DOHH2 (cell line): ENCODE data around the gene SDCCAG8.

ENCODE experiments used
- H3F3A ChIP-seq: fragments of 200-600 bp; sonication (generic), shearing (Covaris generic); 2 replicates; pipeline ENCODE4 v1.6.0; 2016; ENCODE audit warnings: antibody characterized with exemption, mild to moderate bottlenecking; ENCODE audit not compliant: control insufficient read depth, insufficient read depth
- H3K27ac ChIP-seq: fragments of 200-600 bp; sonication (generic); 2 replicates; pipeline ENCODE4 v1.5.1; 2014; ENCODE audit warnings: low read depth, mild to moderate bottlenecking, low read length, moderate library complexity
- H3K27me3 ChIP-seq: fragments of 200-600 bp; sonication (generic); 2 replicates; pipeline ENCODE4 v1.6.1; 2014; ENCODE audit warnings: mild to moderate bottlenecking, low read length, mixed read lengths; ENCODE audit not compliant: control insufficient read depth
- H3K36me3 ChIP-seq: fragments of 200-600 bp; sonication (generic); 2 replicates; pipeline ENCODE4 v1.6.1; 2014; ENCODE audit warnings: mild to moderate bottlenecking, low read length, moderate library complexity, mixed read lengths; ENCODE audit not compliant: control insufficient read depth
- H3K4me1 ChIP-seq: fragments of 200-600 bp; sonication (generic); 2 replicates; pipeline ENCODE4 v1.6.1; 2014; ENCODE audit warnings: mild to moderate bottlenecking, low read length, mixed read lengths; ENCODE audit not compliant: control insufficient read depth
- H3K4me2 ChIP-seq: fragments of 200-600 bp; sonication (generic); 2 replicates; pipeline ENCODE4 v1.6.0; 2014; ENCODE audit warnings: mild to moderate bottlenecking, low read length, moderate library complexity
- H3K4me3 ChIP-seq: fragments of 200-600 bp; sonication (generic); 2 replicates; pipeline ENCODE4 v1.5.1; 2014; ENCODE audit warnings: mild to moderate bottlenecking, low read length, mixed read lengths
- H3K79me2 ChIP-seq: fragments of 200-600 bp; sonication (generic); 2 replicates; pipeline ENCODE4 v1.6.1; 2014; ENCODE audit warnings: mild to moderate bottlenecking, low read length, mixed read lengths; ENCODE audit not compliant: control insufficient read depth
- H3K9me2 ChIP-seq: fragments of 200-600 bp; sonication (generic); replicated peaks from 2 replicates; pipeline ENCODE4 v1.6.1; 2014; ENCODE audit warnings: mild to moderate bottlenecking, low read length, mixed read lengths; ENCODE audit not compliant: control insufficient read depth
- H3K9me3 ChIP-seq: fragments of 200-600 bp; sonication (generic); 2 replicates; pipeline ENCODE4 v1.6.1; 2014; ENCODE audit warnings: antibody characterized with exemption, low read length, mixed read lengths; ENCODE audit not compliant: control insufficient read depth, insufficient read depth
- H4K20me1 ChIP-seq: fragments of 200-600 bp; sonication (generic); 2 replicates; pipeline ENCODE4 v1.6.0; 2014; ENCODE audit warnings: low read depth, mild to moderate bottlenecking, antibody characterized with exemption, low read length, moderate library complexity; ENCODE audit not compliant: control insufficient read depth, insufficient read depth
- EZH2phosphoT487 ChIP-seq: fragments of 200-600 bp; sonication (generic); IDR thresholded peaks from 2 replicates; pipeline ENCODE4 v1.6.1; 2017; ENCODE audit warnings: borderline replicate concordance, mild to moderate bottlenecking, antibody characterized with exemption, low read length, moderate library complexity, mixed read lengths
- TF ChIP-seq, protein P1 (sequence below): fragments of 200-600 bp; sonication (generic); IDR thresholded peaks from one replicate; pipeline ENCODE4 v1.5.1; 2014; ENCODE audit warnings: antibody characterized with exemption, mild to moderate bottlenecking, low read depth, low read length; ENCODE audit not compliant: poor library complexity, severe bottlenecking

The SDCCAG8 gene

DNA sequence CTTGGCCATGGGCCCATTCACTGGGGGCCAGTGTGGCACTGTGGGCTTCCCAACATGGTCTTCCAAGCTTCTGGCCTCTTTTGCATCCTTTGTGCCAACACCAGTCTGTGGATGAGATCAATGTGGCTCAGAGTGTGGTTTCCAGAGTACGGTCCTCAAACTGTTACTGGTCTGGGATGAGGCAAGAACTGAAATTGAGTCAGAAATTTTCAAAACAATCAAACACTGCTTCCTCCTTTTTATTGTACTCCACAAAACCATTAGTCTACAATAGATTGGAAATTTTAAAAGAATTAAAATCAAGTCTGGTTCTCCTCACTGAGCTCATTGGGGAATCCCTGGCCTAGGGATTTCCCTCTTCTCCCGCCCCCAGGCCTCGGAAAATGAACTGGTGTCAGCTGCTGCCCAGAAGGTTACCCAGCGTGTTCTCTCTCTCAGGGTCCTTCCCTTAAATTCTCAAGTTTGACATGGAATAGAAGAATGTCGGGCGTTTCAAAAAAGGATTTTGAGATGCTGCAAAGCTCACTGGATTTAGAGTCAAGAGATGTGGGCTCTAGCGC lies 222.0 kb downstream of the SDCCAG8 start:
- no peak overlapping the region for H3K4me2 ChIP-seq
- peaks cover 5% of the 10 kb centered on the region for H3K27me3 ChIP-seq
- no peak for TF ChIP-seq EZH2phosphoT487
- TF ChIP-seq, protein P1, sequence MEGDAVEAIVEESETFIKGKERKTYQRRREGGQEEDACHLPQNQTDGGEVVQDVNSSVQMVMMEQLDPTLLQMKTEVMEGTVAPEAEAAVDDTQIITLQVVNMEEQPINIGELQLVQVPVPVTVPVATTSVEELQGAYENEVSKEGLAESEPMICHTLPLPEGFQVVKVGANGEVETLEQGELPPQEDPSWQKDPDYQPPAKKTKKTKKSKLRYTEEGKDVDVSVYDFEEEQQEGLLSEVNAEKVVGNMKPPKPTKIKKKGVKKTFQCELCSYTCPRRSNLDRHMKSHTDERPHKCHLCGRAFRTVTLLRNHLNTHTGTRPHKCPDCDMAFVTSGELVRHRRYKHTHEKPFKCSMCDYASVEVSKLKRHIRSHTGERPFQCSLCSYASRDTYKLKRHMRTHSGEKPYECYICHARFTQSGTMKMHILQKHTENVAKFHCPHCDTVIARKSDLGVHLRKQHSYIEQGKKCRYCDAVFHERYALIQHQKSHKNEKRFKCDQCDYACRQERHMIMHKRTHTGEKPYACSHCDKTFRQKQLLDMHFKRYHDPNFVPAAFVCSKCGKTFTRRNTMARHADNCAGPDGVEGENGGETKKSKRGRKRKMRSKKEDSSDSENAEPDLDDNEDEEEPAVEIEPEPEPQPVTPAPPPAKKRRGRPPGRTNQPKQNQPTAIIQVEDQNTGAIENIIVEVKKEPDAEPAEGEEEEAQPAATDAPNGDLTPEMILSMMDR: no peak
- H3K9me2 ChIP-seq: no peaks in the 10 kb centered on the region
- H3K27ac ChIP-seq: no peak overlapping the region
- no peaks in the 10 kb centered on the region for H4K20me1 ChIP-seq
- H3K79me2 ChIP-seq: no peaks in the 10 kb centered on the region
- no peaks in the 10 kb centered on the region for H3F3A ChIP-seq
- H3K4me1 ChIP-seq: 0 out of 2 replicates have a peak, but pooled peaks cover 3% of the 10 kb centered on the region
- no peaks in the 10 kb centered on the region for H3K36me3 ChIP-seq
- no peaks in the 10 kb centered on the region for H3K9me3 ChIP-seq
- no peak overlapping the region for H3K4me3 ChIP-seq

DNA sequence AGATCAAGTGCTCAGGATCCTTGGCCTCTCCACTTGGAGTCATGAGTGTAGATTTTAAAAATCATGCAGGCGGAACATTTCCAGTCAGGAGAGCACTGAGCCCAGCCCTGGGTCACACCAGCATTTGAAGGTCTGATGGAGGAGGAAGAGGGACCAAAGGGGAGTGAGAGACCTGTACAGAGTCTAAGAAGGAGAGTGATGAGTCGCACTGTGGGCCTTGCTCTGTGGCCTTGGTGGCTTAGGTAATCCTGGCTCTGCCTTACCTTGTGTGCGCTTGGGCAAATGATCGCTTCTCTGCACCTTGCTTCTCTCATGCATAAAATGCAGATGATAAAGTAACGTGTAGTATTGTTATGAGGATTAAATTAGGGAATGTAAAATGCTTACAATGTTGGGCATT lies 225.3 kb downstream of the SDCCAG8 start:
- Histone ChIP-seq H3K4me2 (no peak overlapping the region), H3K27me3 (peaks cover 6% of the 10 kb centered on the region), H3K27ac (no peak overlapping the region), H3F3A (no peaks in the 10 kb centered on the region), H3K79me2 (no peaks in the 10 kb centered on the region), H4K20me1 (no peaks in the 10 kb centered on the region), H3K4me1 (0 out of 2 replicates have a peak, but pooled peaks cover 4% of the 10 kb centered on the region), H3K36me3 (no peaks in the 10 kb centered on the region), H3K9me2 (no peaks in the 10 kb centered on the region), H3K4me3 (no peak overlapping the region), H3K9me3 (no peaks in the 10 kb centered on the region)
- no peak for TF ChIP-seq EZH2phosphoT487
- TF ChIP-seq, protein P1: no peak

DNA sequence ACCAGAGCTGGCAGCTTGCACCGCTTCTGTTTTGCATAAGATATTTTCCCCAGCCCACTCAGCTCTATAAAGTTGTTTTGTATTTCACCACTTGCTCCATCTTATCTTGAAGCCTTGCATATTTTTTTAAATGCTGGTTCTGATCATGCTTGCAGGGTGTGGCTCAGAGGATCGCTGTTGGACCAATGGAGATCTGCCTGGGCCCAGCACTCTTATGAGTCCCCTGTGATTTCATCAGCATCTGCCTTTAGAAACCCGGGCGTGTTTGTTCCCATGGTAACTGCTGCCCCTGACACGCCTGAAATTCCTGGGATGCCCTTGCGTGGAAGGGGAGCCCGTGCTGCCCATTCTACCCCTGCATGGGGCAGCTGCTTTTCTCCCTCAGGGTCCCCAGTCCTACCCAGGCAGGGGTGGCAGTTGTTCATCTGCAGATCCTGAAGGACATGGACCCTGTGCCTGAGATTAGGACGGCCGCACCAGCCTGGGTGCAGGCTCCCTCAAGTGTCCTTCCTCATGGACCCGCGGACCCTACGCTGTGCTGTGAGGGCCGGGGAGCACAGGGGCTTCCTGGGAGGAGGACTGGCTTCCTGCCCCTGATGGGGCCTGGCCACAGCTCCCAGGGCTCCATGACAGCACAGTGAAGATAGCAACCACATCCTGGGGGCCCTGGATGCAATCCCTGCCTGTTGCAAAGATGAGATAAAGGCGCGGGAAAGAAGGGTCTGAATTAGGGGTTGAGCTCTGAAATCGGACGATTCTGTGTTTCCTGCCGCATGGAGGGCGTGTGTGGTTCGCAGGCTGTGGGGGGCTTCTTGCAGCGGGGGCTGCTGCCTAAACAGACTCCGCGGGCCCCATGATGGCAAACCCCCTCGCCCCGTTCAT lies 226.5 kb downstream of the SDCCAG8 start:
- no peaks in the 10 kb centered on the region for H3K36me3 ChIP-seq
- no peaks in the 10 kb centered on the region for H3K79me2 ChIP-seq
- no peak overlapping the region for H3K27ac ChIP-seq
- no peaks in the 10 kb centered on the region for H4K20me1 ChIP-seq
- H3K27me3 ChIP-seq: peaks cover 6% of the 10 kb centered on the region
- H3K4me1 ChIP-seq: 0 out of 2 replicates have a peak, but pooled peaks cover 4% of the 10 kb centered on the region
- no peaks in the 10 kb centered on the region for H3F3A ChIP-seq
- H3K9me2 ChIP-seq: no peaks in the 10 kb centered on the region
- H3K9me3 ChIP-seq: no peaks in the 10 kb centered on the region
- TF ChIP-seq, protein P1: no peak
- no peak for TF ChIP-seq EZH2phosphoT487
- no peak overlapping the region for H3K4me3 ChIP-seq
- H3K4me2 ChIP-seq: no peak overlapping the region; the same call in 1 of the 2 replicates
